Keratinocyte (primary cell): ENCODE measurements around the gene CAPZB. TPM values are rescaled to one million over a fixed set of nuclear protein-coding genes. Genes with fewer than 3 reads are reported as not detected.

Experiments used
- DNase-seq: peaks from one replicate; pipeline ENCODE4 v3.0.0-alpha.2; 2011; ENCODE audit warnings: low read depth, missing footprints, low spot score
- FAIRE-seq: peaks from 2 replicates; lab custom pipeline; 2011; peaks lifted over from hg19 to GRCh38; lab: Jason Lieb, UNC
- H2AFZ ChIP-seq: 2 replicates; pipeline ENCODE4 v1.6.0; 2012; ENCODE audit warnings: low read length, control low read depth, inconsistent platforms; ENCODE audit not compliant: control insufficient read depth
- H3K27ac ChIP-seq: 2 replicates; pipeline ENCODE4 v1.5.1; 2011; ENCODE audit warnings: low read length; ENCODE audit not compliant: control insufficient read depth, insufficient read depth
- H3K27me3 ChIP-seq: 3 replicates; pipeline ENCODE4 v1.6.0; 2011; ENCODE audit warnings: low read length; ENCODE audit not compliant: control insufficient read depth, insufficient read depth; ENCODE audit errors: extremely low read depth
- H3K36me3 ChIP-seq, 2 experiments: 2 replicates in 1 of 2; 3 replicates in 1 of 2; pipeline ENCODE4 v1.5.1; 2011; ENCODE audit warnings: low read length in 2 of 2, mild to moderate bottlenecking in 1 of 2; ENCODE audit not compliant: control insufficient read depth in 2 of 2, insufficient read depth in 2 of 2; ENCODE audit errors: extremely low read depth in 1 of 2
- H3K4me1 ChIP-seq: 3 replicates; pipeline ENCODE4 v1.5.1; 2011; ENCODE audit warnings: low read length; ENCODE audit not compliant: control insufficient read depth, insufficient read depth; ENCODE audit errors: extremely low read depth
- H3K4me2 ChIP-seq: 3 replicates; pipeline ENCODE4 v1.6.0; 2011; ENCODE audit warnings: low read depth, low read length; ENCODE audit not compliant: control insufficient read depth, insufficient read depth; ENCODE audit errors: extremely low read depth
- H3K4me3 ChIP-seq, 3 experiments: fragments of 200-600 bp in 1 of 3; sonication (generic) in 1 of 3; 2 replicates in 2 of 3; 3 replicates in 1 of 3; pipeline ENCODE4 v1.5.1; 2011 to 2016; ENCODE audit warnings: low read length in 3 of 3, mild to moderate bottlenecking in 3 of 3, control low read depth in 2 of 3, inconsistent platforms in 1 of 3, low read depth in 1 of 3, mixed read lengths in 1 of 3, mixed run types in 1 of 3, moderate library complexity in 1 of 3; ENCODE audit not compliant: control insufficient read depth in 2 of 3, insufficient read depth in 2 of 3; ENCODE audit errors: extremely low read depth in 1 of 3
- H3K79me2 ChIP-seq: 2 replicates; pipeline ENCODE4 v1.6.0; 2012; ENCODE audit warnings: low read length; ENCODE audit not compliant: control insufficient read depth, insufficient read depth
- H3K9ac ChIP-seq: 3 replicates; pipeline ENCODE4 v1.6.0; 2011; ENCODE audit warnings: low read length; ENCODE audit not compliant: control insufficient read depth, insufficient read depth; ENCODE audit errors: extremely low read depth
- H3K9me1 ChIP-seq: 3 replicates; pipeline ENCODE4 v1.6.0; 2011; ENCODE audit warnings: low read length; ENCODE audit not compliant: control insufficient read depth, insufficient read depth; ENCODE audit errors: extremely low read depth
- H3K9me3 ChIP-seq: 2 replicates; pipeline ENCODE4 v1.5.1; 2012; ENCODE audit warnings: low read depth, low read length; ENCODE audit not compliant: control insufficient read depth
- H4K20me1 ChIP-seq: 3 replicates; pipeline ENCODE4 v1.6.0; 2011; ENCODE audit warnings: low read length; ENCODE audit not compliant: control insufficient read depth, insufficient read depth; ENCODE audit errors: extremely low read depth
- CTCF ChIP-seq, 3 experiments: IDR thresholded peaks in 1 of 3; conservative IDR thresholded peaks in 1 of 3; optimal IDR thresholded peaks in 1 of 3; 2 replicates in 2 of 3; 3 replicates in 1 of 3; pipeline versions ENCODE3 to v1.5.1; 2011; ENCODE audit warnings: low read length in 3 of 3, mild to moderate bottlenecking in 3 of 3, moderate library complexity in 2 of 3, control low read depth in 1 of 3, inconsistent platforms in 1 of 3; ENCODE audit not compliant: insufficient read depth in 2 of 3; ENCODE audit errors: extremely low read depth in 1 of 3
- EZH2 ChIP-seq: IDR thresholded peaks from one replicate; pipeline ENCODE4 v1.6.1; 2012; ENCODE audit warnings: inconsistent platforms, mild to moderate bottlenecking, low read length, moderate library complexity
- dilution Hi-C: fragments of 300-500 bp; cut with MboI; formaldehyde crosslinking; loops from one replicate; pipeline ENCODE4 v1.7.0; 2020; ENCODE audit warnings: low sequenced_read_pairs; ENCODE audit not compliant: extremely low pct_ligation_motif_present
- polyA plus RNA-seq, 5 experiments: library from polyadenylated mRNA; depleted of rRNA in 3 of 5; stranded (reverse) in 3 of 5; stranded (forward) in 1 of 5; unstranded in 1 of 5; fragments of >200 nt; gene quantifications; 1 replicate in 1 of 5; 2 replicates in 3 of 5; 3 replicates in 1 of 5; pipeline versions ENCODE4 v1.2.1 to v1.2.3, GENCODE V29; 2011 to 2012; ENCODE audit warnings: missing spikeins in 2 of 5, low read depth in 1 of 5, low replicate concordance in 1 of 5

The CAPZB gene
- polyA plus RNA-seq, 1 donor (not counting 4 experiments of a cell fraction or from before 2014, with no cell fraction given) = 193 TPM

DNA sequence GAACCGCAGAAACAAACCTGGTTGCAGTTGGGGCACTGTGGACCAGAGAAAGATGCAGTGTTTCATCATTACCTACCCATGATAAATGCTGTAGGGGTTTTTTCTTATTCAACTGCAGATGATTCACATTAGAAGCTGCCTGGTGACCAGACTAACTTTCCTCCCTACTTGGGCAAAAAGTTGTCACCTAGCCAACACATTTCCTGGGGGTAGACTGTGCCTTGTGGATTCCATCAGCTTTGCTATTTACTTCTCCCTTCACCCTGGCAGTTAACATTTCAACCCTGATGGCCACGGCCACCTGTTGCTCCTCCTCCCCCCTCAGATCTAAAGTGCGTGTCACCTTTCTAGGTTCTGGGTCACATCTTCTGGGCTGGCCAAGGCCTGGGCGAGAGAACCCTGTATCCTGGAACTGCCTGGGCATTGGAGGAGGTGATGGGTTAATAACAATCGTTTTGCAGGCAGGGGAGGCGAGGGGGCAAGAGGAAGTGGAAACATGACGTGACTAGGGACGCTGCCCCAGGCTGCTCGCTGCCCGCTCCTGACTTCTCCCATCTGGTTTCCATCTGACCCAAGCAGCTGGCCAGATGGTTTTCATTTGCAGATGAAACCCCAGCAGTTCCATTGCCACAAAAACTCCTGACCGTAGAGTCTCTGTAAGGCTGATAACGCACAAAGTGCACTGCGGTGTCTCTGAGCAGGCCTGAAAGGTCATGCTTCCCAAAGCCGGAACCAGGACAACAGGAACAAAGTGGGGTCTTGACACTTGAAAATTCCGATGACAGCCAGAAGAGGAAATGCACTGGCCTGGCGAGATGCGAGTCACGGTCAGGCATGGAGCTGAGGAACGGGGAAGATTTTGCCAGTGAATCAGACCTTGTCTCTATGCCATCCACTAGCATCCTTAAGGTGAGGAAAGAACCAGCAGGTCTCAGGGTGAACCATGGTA, 36.6 kb downstream of the CAPZB start:
- Histone ChIP-seq H3K4me1 (peaks cover 47% of the 10 kb centered on the region), H3K9ac (no peak overlapping the region), H3K4me2 (peak overlapping the region; percentile 47), H3K4me3 (no peak overlapping the region), H3K9me1 (peaks cover 26% of the 10 kb centered on the region), H3K79me2 (peaks cover 76% of the 10 kb centered on the region), H3K9me3 (no peaks in the 10 kb centered on the region), H3K27me3 (no peaks in the 10 kb centered on the region), H4K20me1 (peaks cover 55% of the 10 kb centered on the region), H3K27ac (peak overlapping the region; percentile 27), H3K36me3 (peaks cover 3 to 7% of the 10 kb centered on the region in 2 experiments), H2AFZ (no peak overlapping the region)
- FAIRE-seq (peak; percentile 41), DNase-seq (no peak)
- TF ChIP-seq CTCF (optimal IDR thresholded peaks at IDR 0.05 in 1 of 3, IDR thresholded peaks at IDR 0.05 in 1 of 3, conservative IDR thresholded peaks at IDR 0.05 in 1 of 3; ENCODE audit: extremely low read depth in 1 of 3, insufficient read depth in 2 of 3, low read length in 3 of 3) = no peak
- no peak for TF ChIP-seq EZH2
- dilution Hi-C loops = loop anchor here (25.0 kb wide), 1 partner anchor 189 kb away; the partner anchor contains the start of gene NBL1

DNA sequence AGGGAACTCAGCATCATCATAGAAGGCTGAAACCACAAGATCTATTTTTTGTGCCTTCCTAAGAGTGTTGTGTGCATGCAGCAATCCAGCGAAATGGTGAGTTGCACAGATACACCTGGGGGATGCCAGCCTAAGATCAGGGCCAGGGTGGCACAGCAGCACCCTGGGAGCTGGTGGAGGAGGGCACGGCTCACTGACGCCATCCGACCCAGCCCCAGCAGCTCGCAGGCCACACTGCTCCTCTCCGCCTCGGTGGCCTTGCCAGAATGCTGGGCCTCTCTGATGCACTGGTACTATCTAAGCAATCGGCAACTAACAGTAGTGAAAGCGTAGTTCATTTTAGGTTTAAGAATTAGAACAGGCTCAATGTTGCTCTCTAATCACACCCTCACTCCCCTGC, 37.8 kb downstream of the CAPZB start:
- no peak overlapping the region for H3K9ac ChIP-seq
- dilution Hi-C loops = loop anchor here (25.0 kb wide), 1 partner anchor 190 kb away; the partner anchor contains the start of gene NBL1
- FAIRE-seq (no peak), DNase-seq (no peak)
- peaks cover 49% of the 10 kb centered on the region for H4K20me1 ChIP-seq
- no peak overlapping the region for H3K4me2 ChIP-seq
- peaks cover 6 to 7% of the 10 kb centered on the region in 2 experiments for H3K36me3 ChIP-seq
- TF ChIP-seq EZH2 (no peak), CTCF (optimal IDR thresholded peaks at IDR 0.05 in 1 of 3, IDR thresholded peaks at IDR 0.05 in 1 of 3, conservative IDR thresholded peaks at IDR 0.05 in 1 of 3; ENCODE audit: extremely low read depth in 1 of 3, insufficient read depth in 2 of 3, low read length in 3 of 3) (no peak)
- H2AFZ ChIP-seq = no peak overlapping the region
- H3K4me1 ChIP-seq = peaks cover 47% of the 10 kb centered on the region
- no peaks in the 10 kb centered on the region for H3K9me3 ChIP-seq
- H3K27ac ChIP-seq = no peak overlapping the region
- H3K27me3 ChIP-seq = no peaks in the 10 kb centered on the region
- peaks cover 79% of the 10 kb centered on the region for H3K79me2 ChIP-seq
- peaks cover 28% of the 10 kb centered on the region for H3K9me1 ChIP-seq
- no peak overlapping the region for H3K4me3 ChIP-seq
